Mesenchymal stem cell (in vitro differentiated cells and primary cell): Measurements from ENCODE around the gene PLEKHG4B. TPM values are rescaled to one million over a fixed set of nuclear protein-coding genes. Genes with fewer than 3 reads are reported as not detected.
"Not testable (repeated sequence)": the region's sequence is repeated elsewhere in the genome, so short reads cannot be mapped to it uniquely, and the experiment has no call there.

Experiments used
- DNase-seq: peaks from one replicate; pipeline ENCODE4 v3.0.0-alpha.2; 2013
- H2AFZ ChIP-seq: one replicate; pipeline ENCODE4 v1.6.1; 2013; ENCODE audit warnings: low read depth, mild to moderate bottlenecking, control low read depth, inconsistent platforms, low read length, moderate library complexity
- H2AK5ac ChIP-seq: 2 replicates; pipeline ENCODE4 v1.6.1; 2013; ENCODE audit warnings: low read length, moderate library complexity, mild to moderate bottlenecking, inconsistent platforms; ENCODE audit not compliant: severe bottlenecking
- H2BK120ac ChIP-seq: one replicate; pipeline ENCODE4 v1.6.1; 2013; ENCODE audit warnings: low read depth, mild to moderate bottlenecking, inconsistent platforms, low read length, moderate library complexity
- H2BK12ac ChIP-seq, 2 experiments: one replicate each; pipeline ENCODE4 v1.6.1; 2013; ENCODE audit warnings: inconsistent platforms in 2 of 2, low read length in 2 of 2, mild to moderate bottlenecking in 2 of 2, moderate library complexity in 2 of 2, control low read depth in 1 of 2
- H2BK15ac ChIP-seq: one replicate; pipeline ENCODE4 v1.6.1; 2013; ENCODE audit warnings: mild to moderate bottlenecking, low read depth, inconsistent platforms; ENCODE audit not compliant: poor library complexity, severe bottlenecking
- H2BK5ac ChIP-seq: 2 replicates; pipeline ENCODE4 v1.6.1; 2013; ENCODE audit warnings: low read depth, mild to moderate bottlenecking, low read length, control low read depth, inconsistent platforms; ENCODE audit not compliant: poor library complexity, severe bottlenecking
- H3K14ac ChIP-seq, 2 experiments: one replicate each; pipeline ENCODE4 v1.6.1; 2013; ENCODE audit warnings: inconsistent platforms in 2 of 2, low read length in 2 of 2, control low read depth in 1 of 2, mild to moderate bottlenecking in 1 of 2, moderate library complexity in 1 of 2
- H3K18ac ChIP-seq, 2 experiments: one replicate each; pipeline ENCODE4 v1.6.1; 2013; ENCODE audit warnings: inconsistent platforms in 2 of 2, low read length in 2 of 2, control low read depth in 1 of 2, low read depth in 1 of 2, mild to moderate bottlenecking in 1 of 2
- H3K23ac ChIP-seq, 2 experiments: one replicate each; pipeline ENCODE4 v1.6.1; 2013; ENCODE audit warnings: inconsistent platforms in 2 of 2, low read length in 2 of 2, mild to moderate bottlenecking in 2 of 2, moderate library complexity in 2 of 2, control low read depth in 1 of 2
- H3K27ac ChIP-seq: 2 replicates; pipeline ENCODE4 v1.5.1; 2013; ENCODE audit warnings: mild to moderate bottlenecking, moderate library complexity, low read length, control low read depth, inconsistent platforms; ENCODE audit not compliant: poor library complexity, severe bottlenecking
- H3K27me3 ChIP-seq, 2 experiments: 2 replicates each; pipeline versions ENCODE4 v1.6.1 to v1.7.0; 2013; ENCODE audit warnings: low read length in 2 of 2, mild to moderate bottlenecking in 2 of 2, moderate library complexity in 2 of 2, control low read depth in 1 of 2, inconsistent platforms in 1 of 2; ENCODE audit not compliant: control insufficient read depth in 1 of 2, insufficient read depth in 1 of 2
- H3K36me3 ChIP-seq, 2 experiments: 2 replicates each; pipeline versions ENCODE4 v1.6.1 to v1.7.0; 2013; ENCODE audit warnings: low read length in 2 of 2, control low read depth in 1 of 2, inconsistent platforms in 1 of 2, low read depth in 1 of 2, mild to moderate bottlenecking in 1 of 2; ENCODE audit not compliant: insufficient read depth in 2 of 2, control insufficient read depth in 1 of 2
- H3K4ac ChIP-seq, 2 experiments: one replicate each; pipeline ENCODE4 v1.6.1; 2013; ENCODE audit warnings: inconsistent platforms in 2 of 2, low read length in 2 of 2, mild to moderate bottlenecking in 2 of 2, moderate library complexity in 2 of 2, control low read depth in 1 of 2, low read depth in 1 of 2
- H3K4me1 ChIP-seq: 2 replicates; pipeline ENCODE4 v1.6.1; 2013; ENCODE audit warnings: low read depth, low read length, control low read depth; ENCODE audit not compliant: control insufficient read depth, insufficient read depth
- H3K4me2 ChIP-seq: 2 replicates; pipeline ENCODE4 v1.6.1; 2013; ENCODE audit warnings: low read length, mild to moderate bottlenecking, inconsistent platforms; ENCODE audit not compliant: poor library complexity, severe bottlenecking
- H3K4me3 ChIP-seq, 2 experiments: 2 replicates each; pipeline versions ENCODE4 v1.5.1 to v1.7.0; 2013; ENCODE audit warnings: low read length in 2 of 2, mild to moderate bottlenecking in 2 of 2, control low read depth in 1 of 2, low read depth in 1 of 2; ENCODE audit not compliant: insufficient read depth in 1 of 2
- H3K79me1 ChIP-seq: replicated peaks from 2 replicates; pipeline ENCODE4 v1.6.1; 2013; ENCODE audit warnings: mild to moderate bottlenecking, control low read depth, low read length, inconsistent platforms; ENCODE audit not compliant: poor library complexity, severe bottlenecking
- H3K9ac ChIP-seq: 2 replicates; pipeline ENCODE4 v1.7.0; 2013; ENCODE audit warnings: mild to moderate bottlenecking, low read length, moderate library complexity
- H3K9me3 ChIP-seq: 2 replicates; pipeline ENCODE4 v1.7.0; 2013; ENCODE audit warnings: mild to moderate bottlenecking, low read length; ENCODE audit not compliant: control insufficient read depth
- H4K8ac ChIP-seq: one replicate; pipeline ENCODE4 v1.6.1; 2013; ENCODE audit warnings: inconsistent platforms, mild to moderate bottlenecking, low read length, moderate library complexity
- H4K91ac ChIP-seq: one replicate; pipeline ENCODE4 v1.6.1; 2013; ENCODE audit warnings: mild to moderate bottlenecking, low read length, inconsistent platforms
- WGBS: methylation state at CpG from one replicate; pipeline ENCODE4 v1.1.7; 2013; ENCODE audit warnings: mixed read lengths; 5-methylcytosine and 5-hydroxymethylcytosine counted together
- polyA plus RNA-seq, 2 experiments: library from polyadenylated mRNA; stranded (reverse); fragments of 200-250 nt; gene quantifications; one replicate each; pipeline ENCODE4 v1.2.3, GENCODE V29; 2013

The PLEKHG4B gene
- polyA plus RNA-seq (2013, experiment 1 of 2), result 0.25 TPM
- polyA plus RNA-seq (2013, experiment 2 of 2), result 0.14 TPM

- no peak within 1 kb of the TSS for H2BK15ac ChIP-seq
- WGBS, result 12% methylated on average over 33 of the region's 57 CpGs
These were observed at the start of gene PLEKHG4B for GRCh38 chr5:91556-92263. PLEKHG4B (plus strand) TSS chr5:92168; CDS start chr5:92232, 64 bp downstream.

GRCh38 chr5:42250-42649 lies 49.7 kb upstream of the PLEKHG4B start:
- H3K27me3 ChIP-seq, result peaks cover 41 to 70% of the 10 kb centered on the region in 2 experiments
- H2BK12ac ChIP-seq, result no peak overlapping the region
- H3K18ac ChIP-seq, result no peak overlapping the region
- no peaks in the 10 kb centered on the region for H3K4me1 ChIP-seq
- H3K79me1 ChIP-seq, result no peaks in the 10 kb centered on the region
- no peak overlapping the region for H3K23ac ChIP-seq
- H4K91ac ChIP-seq, result no peak overlapping the region
- H3K9ac ChIP-seq, result no peak overlapping the region
- H2BK15ac ChIP-seq, result no peak overlapping the region
- no peak overlapping the region for H2AK5ac ChIP-seq
- H3K36me3 ChIP-seq, result no peaks in the 10 kb centered on the region
- 32% methylated on average over 5 of the region's 6 CpGs for WGBS
- no peak overlapping the region for H3K4ac ChIP-seq
- no peak overlapping the region for H2AFZ ChIP-seq
- no peak overlapping the region for H4K8ac ChIP-seq
- H3K4me2 ChIP-seq, result no peak overlapping the region
- DNase-seq, result no peak
- no peak overlapping the region for H3K27ac ChIP-seq
- no peaks in the 10 kb centered on the region for H3K9me3 ChIP-seq
- no peak overlapping the region for H2BK5ac ChIP-seq
- H3K14ac ChIP-seq, result no peak overlapping the region
- no peak overlapping the region for H2BK120ac ChIP-seq
- H3K4me3 ChIP-seq, result no peak overlapping the region

More at GRCh38 chr5:91556-92263, at the start of gene PLEKHG4B:
- Histone ChIP-seq H3K4me2 (peak within 1 kb of the TSS; percentile 71), H3K18ac (no peak within 1 kb of the TSS), H2AFZ (no peak within 1 kb of the TSS), H4K8ac (no peak within 1 kb of the TSS), H3K9me3 (no peaks in the 10 kb centered on the region), H3K36me3 (no peaks in the 10 kb centered on the region), H3K27me3 (peaks cover 84 to 92% of the 10 kb centered on the region in 2 experiments), H2BK120ac (no peak within 1 kb of the TSS), H3K9ac (no peak within 1 kb of the TSS), H3K23ac (no peak within 1 kb of the TSS), H2BK12ac (no peak within 1 kb of the TSS), H3K14ac (no peak within 1 kb of the TSS), H4K91ac (no peak within 1 kb of the TSS), H3K4me3 (peak within 1 kb of the TSS in 1 of 2 experiments; percentile 44), H2AK5ac (no peak within 1 kb of the TSS), H3K4me1 (peaks cover 15% of the 10 kb centered on the region), H3K4ac (no peak within 1 kb of the TSS), H3K27ac (no peak within 1 kb of the TSS), H3K79me1 (no peaks in the 10 kb centered on the region), H2BK5ac (no peak within 1 kb of the TSS)
- no peak for DNase-seq

GRCh38 chr5:48192-48591 lies 43.8 kb upstream of the PLEKHG4B start:
- H2BK5ac ChIP-seq, result no peak overlapping the region
- no peak for DNase-seq
- H3K9ac ChIP-seq, result no peak overlapping the region
- H3K4me2 ChIP-seq, result no peak overlapping the region
- no peak overlapping the region for H3K23ac ChIP-seq
- no peak overlapping the region for H4K91ac ChIP-seq
- H3K14ac ChIP-seq, result no peak overlapping the region
- peaks cover 32 to 54% of the 10 kb centered on the region in 2 experiments for H3K27me3 ChIP-seq
- H4K8ac ChIP-seq, result no peak overlapping the region
- H2BK120ac ChIP-seq, result no peak overlapping the region
- WGBS, result 69% methylated on average over 2 of the region's 2 CpGs
- no peak overlapping the region for H2AFZ ChIP-seq
- no peak overlapping the region for H3K4me3 ChIP-seq
- peaks cover 5% of the 10 kb centered on the region for H3K4me1 ChIP-seq
- no peak overlapping the region for H2BK15ac ChIP-seq
- H3K9me3 ChIP-seq, result no peaks in the 10 kb centered on the region
- H2AK5ac ChIP-seq, result no peak overlapping the region
- H3K18ac ChIP-seq, result no peak overlapping the region
- H3K27ac ChIP-seq, result no peak overlapping the region
- no peaks in the 10 kb centered on the region for H3K36me3 ChIP-seq
- no peak overlapping the region for H3K4ac ChIP-seq
- no peaks in the 10 kb centered on the region for H3K79me1 ChIP-seq
- H2BK12ac ChIP-seq, result no peak overlapping the region

- 93% methylated on average over 3 of the region's 5 CpGs for WGBS
- H2BK12ac ChIP-seq, result not testable (repeated sequence)
These were observed 42.4 kb upstream of the PLEKHG4B start for GRCh38 chr5:49530-49929.

More at GRCh38 chr5:49530-49929, 42.4 kb upstream of the PLEKHG4B start:
- H4K91ac ChIP-seq, H3K23ac ChIP-seq, H3K79me1 ChIP-seq, H3K4ac ChIP-seq, H3K18ac ChIP-seq, H3K14ac ChIP-seq, H2AK5ac ChIP-seq, H2AFZ ChIP-seq, H2BK5ac ChIP-seq, H3K4me2 ChIP-seq, H2BK15ac ChIP-seq, H3K4me3 ChIP-seq, H2BK120ac ChIP-seq, H4K8ac ChIP-seq, H3K27ac ChIP-seq, DNase-seq, H3K9ac ChIP-seq, H3K36me3 ChIP-seq, H3K9me3 ChIP-seq: not testable (repeated sequence)
- peaks cover 13% of the 10 kb centered on the region for H3K4me1 ChIP-seq
- peaks cover 39 to 65% of the 10 kb centered on the region in 2 experiments for H3K27me3 ChIP-seq
